SK-N-SH (cell line): Measurements from ENCODE around the gene TTC14.

Experiments used
- ELF1 ChIP-seq: IDR thresholded peaks from 2 replicates; pipeline ENCODE4 v1.4.0; 2012
- GABPA ChIP-seq: IDR thresholded peaks from 2 replicates; pipeline ENCODE4 v1.4.0; 2012; ENCODE audit warnings: low read depth, mild to moderate bottlenecking
- RFX5 ChIP-seq: IDR thresholded peaks from 2 replicates; pipeline ENCODE4 v1.6.1; 2012; ENCODE audit warnings: mild to moderate bottlenecking, improper control_type of control experiment, low read length
- SIN3A ChIP-seq: IDR thresholded peaks from 2 replicates; pipeline ENCODE4 v1.6.1; 2012; ENCODE audit warnings: low read depth, mild to moderate bottlenecking, low read length, moderate library complexity, borderline replicate concordance
- YY1 ChIP-seq: IDR thresholded peaks from 2 replicates; pipeline ENCODE4 v1.4.0; 2012; ENCODE audit warnings: low read depth, mild to moderate bottlenecking
- TF ChIP-seq, protein P1 (sequence below): fragments of 200-600 bp; sonication (generic); IDR thresholded peaks from 2 replicates; pipeline ENCODE4 v1.6.1; 2017; ENCODE audit warnings: antibody characterized with exemption, mild to moderate bottlenecking, moderate library complexity
- TF ChIP-seq, protein P2 (sequence below): IDR thresholded peaks from 2 replicates; pipeline ENCODE4 v1.4.0; 2012; ENCODE audit warnings: low read depth

DNA sequence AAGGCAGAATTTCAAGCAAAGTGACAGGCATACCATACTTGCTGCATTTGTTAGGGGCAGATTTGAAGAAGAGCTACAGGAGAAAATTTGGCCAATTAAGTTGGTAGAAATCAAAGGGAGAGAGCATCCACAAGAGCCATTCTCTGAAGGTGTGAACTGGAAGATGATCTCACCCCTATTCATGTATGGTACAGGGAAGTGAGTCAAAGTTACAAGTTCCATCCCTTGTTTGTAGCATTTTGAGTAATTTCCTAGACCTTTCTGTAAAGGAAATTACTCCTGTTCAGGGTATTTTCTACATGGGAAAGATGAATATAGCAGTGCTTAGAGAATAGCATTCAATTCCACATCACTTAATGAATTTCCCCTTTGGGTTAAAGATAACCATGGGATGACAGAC, 28.4 kb downstream of the TTC14 start:
- TF ChIP-seq, protein P1, sequence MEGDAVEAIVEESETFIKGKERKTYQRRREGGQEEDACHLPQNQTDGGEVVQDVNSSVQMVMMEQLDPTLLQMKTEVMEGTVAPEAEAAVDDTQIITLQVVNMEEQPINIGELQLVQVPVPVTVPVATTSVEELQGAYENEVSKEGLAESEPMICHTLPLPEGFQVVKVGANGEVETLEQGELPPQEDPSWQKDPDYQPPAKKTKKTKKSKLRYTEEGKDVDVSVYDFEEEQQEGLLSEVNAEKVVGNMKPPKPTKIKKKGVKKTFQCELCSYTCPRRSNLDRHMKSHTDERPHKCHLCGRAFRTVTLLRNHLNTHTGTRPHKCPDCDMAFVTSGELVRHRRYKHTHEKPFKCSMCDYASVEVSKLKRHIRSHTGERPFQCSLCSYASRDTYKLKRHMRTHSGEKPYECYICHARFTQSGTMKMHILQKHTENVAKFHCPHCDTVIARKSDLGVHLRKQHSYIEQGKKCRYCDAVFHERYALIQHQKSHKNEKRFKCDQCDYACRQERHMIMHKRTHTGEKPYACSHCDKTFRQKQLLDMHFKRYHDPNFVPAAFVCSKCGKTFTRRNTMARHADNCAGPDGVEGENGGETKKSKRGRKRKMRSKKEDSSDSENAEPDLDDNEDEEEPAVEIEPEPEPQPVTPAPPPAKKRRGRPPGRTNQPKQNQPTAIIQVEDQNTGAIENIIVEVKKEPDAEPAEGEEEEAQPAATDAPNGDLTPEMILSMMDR, result no peak
- no peak for TF ChIP-seq GABPA
- no peak for TF ChIP-seq SIN3A
- TF ChIP-seq, protein P2, sequence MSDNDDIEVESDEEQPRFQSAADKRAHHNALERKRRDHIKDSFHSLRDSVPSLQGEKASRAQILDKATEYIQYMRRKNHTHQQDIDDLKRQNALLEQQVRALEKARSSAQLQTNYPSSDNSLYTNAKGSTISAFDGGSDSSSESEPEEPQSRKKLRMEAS, result no peak
- no peak for TF ChIP-seq RFX5
- no peak for TF ChIP-seq ELF1
- TF ChIP-seq YY1, result no peak
